ENCODE measurements around the gene BAZ2B. TPM values are rescaled to one million over a fixed set of nuclear protein-coding genes. Genes with fewer than 3 reads are reported as not detected.

The BAZ2B gene
- total and polyA plus RNA-seq, 8 donors, result 60.0 to 142 (median 101) TPM

GRCh38 chr2:159456500-159457426 lies 159.6 kb downstream of the BAZ2B start:
- intact Hi-C loops (cut with DNase I), result no loop called here
- Histone ChIP-seq H3K4me1 (peaks cover 0 to 23% of the 10 kb centered on the region in 2 donors), H3K27me3 (no peaks in the 10 kb centered on the region), H3K27ac (peak overlapping the region in 1 of 2 donors; percentile 34), H3K9me3 (no peaks in the 10 kb centered on the region), H3K36me3 (peaks cover 0 to 3% of the 10 kb centered on the region in 2 donors), H3K4me3 (no peak overlapping the region)
- TF ChIP-seq CTCF (IDR thresholded peaks at IDR 0.05), result no peak
- DNase-seq (no peak), ATAC-seq (no peak)

- ATAC-seq, result no peak
- no peak for DNase-seq
- H3K36me3 ChIP-seq, result peaks cover 0 to 3% of the 10 kb centered on the region in 2 donors
- H3K4me3 ChIP-seq, result no peak overlapping the region
- peaks cover 0 to 23% of the 10 kb centered on the region in 2 donors for H3K4me1 ChIP-seq
- intact Hi-C loops (cut with DNase I), result no loop called here
- no peaks in the 10 kb centered on the region for H3K9me3 ChIP-seq
- TF ChIP-seq CTCF (IDR thresholded peaks at IDR 0.05), result no peak
- no peaks in the 10 kb centered on the region for H3K27me3 ChIP-seq
- no peak overlapping the region for H3K27ac ChIP-seq
Observed at GRCh38 chr2:159455330-159455918, 160.9 kb downstream of the BAZ2B start.

GRCh38 chr2:159454185-159454584 lies 162.2 kb downstream of the BAZ2B start:
- Histone ChIP-seq H3K36me3 (peaks cover 0 to 3% of the 10 kb centered on the region in 2 donors), H3K9me3 (no peaks in the 10 kb centered on the region), H3K27ac (no peak overlapping the region), H3K4me1 (peaks cover 0 to 23% of the 10 kb centered on the region in 2 donors), H3K27me3 (no peaks in the 10 kb centered on the region), H3K4me3 (no peak overlapping the region)
- DNase-seq, result no peak
- intact Hi-C loops (cut with DNase I), result no loop called here
- ATAC-seq, result no peak
- TF ChIP-seq CTCF (IDR thresholded peaks at IDR 0.05), result no peak

- Histone ChIP-seq H3K36me3 (peaks cover 0 to 27% of the 10 kb centered on the region in 2 donors), H3K27ac (no peak overlapping the region), H3K27me3 (no peaks in the 10 kb centered on the region), H3K4me1 (no peaks in the 10 kb centered on the region), H3K9me3 (no peaks in the 10 kb centered on the region), H3K4me3 (no peak overlapping the region)
- intact Hi-C loops (cut with DNase I), result no loop called here
- ATAC-seq (no peak), DNase-seq (no peak)
- TF ChIP-seq CTCF (IDR thresholded peaks at IDR 0.05), result no peak
Observed at GRCh38 chr2:159450180-159450579, 166.2 kb downstream of the BAZ2B start.

- H3K27ac ChIP-seq, result no peak overlapping the region
- no peaks in the 10 kb centered on the region for H3K27me3 ChIP-seq
- ATAC-seq (no peak), DNase-seq (no peak)
- H3K36me3 ChIP-seq, result peaks cover 0 to 33% of the 10 kb centered on the region in 2 donors
- H3K9me3 ChIP-seq, result no peaks in the 10 kb centered on the region
- no peak overlapping the region for H3K4me3 ChIP-seq
- intact Hi-C loops (cut with DNase I), result no loop called here
- H3K4me1 ChIP-seq, result no peaks in the 10 kb centered on the region
- TF ChIP-seq CTCF (IDR thresholded peaks at IDR 0.05), result no peak
Observed at GRCh38 chr2:159449504-159450124, 166.7 kb downstream of the BAZ2B start.

Data from left lung (tissue), 10 donors.